Activated T-cell treated with anti-CD3 and anti-CD28 coated beads, Interleukin-2, amount 50 U/mL, for 48 hours (primary cell): ENCODE data around the gene EDDM13.
A peak's percentile ranks its signal among the peaks of the same experiment; 100 is the strongest.
"Not testable (repeated sequence)": the region's sequence is repeated elsewhere in the genome, so short reads cannot be mapped to it uniquely, and the experiment has no call there.

Experiments used
- DNase-seq, 2 experiments: peaks; one replicate each; pipeline ENCODE4 v3.0.0-alpha.2; 2020

Gene EDDM13

GRCh38 chr19:56295531-56296455, 23.2 kb downstream of the EDDM13 start:
- no peak for DNase-seq

GRCh38 chr19:56297010-56297409, 24.5 kb downstream of the EDDM13 start:
- no peak for DNase-seq

GRCh38 chr19:56299688-56300087, 27.1 kb downstream of the EDDM13 start:
- DNase-seq, result no peak

GRCh38 chr19:56301155-56301554, 28.6 kb downstream of the EDDM13 start:
- DNase-seq, result no peak

GRCh38 chr19:56301886-56302620, 29.5 kb downstream of the EDDM13 start:
- DNase-seq, result peak; percentile 17 to 18

GRCh38 chr19:56304243-56304642, 31.7 kb downstream of the EDDM13 start:
- no peak for DNase-seq

GRCh38 chr19:56306016-56306415, 33.5 kb downstream of the EDDM13 start:
- DNase-seq, result no peak

- DNase-seq, result not testable (repeated sequence)
These were observed 34.5 kb downstream of the EDDM13 start for GRCh38 chr19:56307062-56307461.

GRCh38 chr19:56308792-56309191, 36.2 kb downstream of the EDDM13 start:
- DNase-seq, result no peak

- DNase-seq, result peak; percentile 79 to 81
These were observed 37.1 kb downstream of the EDDM13 start for GRCh38 chr19:56309511-56310185.

- no peak for DNase-seq
These were observed 37.9 kb downstream of the EDDM13 start for GRCh38 chr19:56310462-56310861.

GRCh38 chr19:56312342-56312741, 39.8 kb downstream of the EDDM13 start:
- DNase-seq, result no peak

- DNase-seq, result peak; percentile 24 to 33
These were observed 40.5 kb downstream of the EDDM13 start for GRCh38 chr19:56312787-56313657.

GRCh38 chr19:56314018-56314380, 41.5 kb downstream of the EDDM13 start:
- DNase-seq, result no peak

GRCh38 chr19:56314381-56315076, 42.0 kb downstream of the EDDM13 start, which contains the start of gene ZSCAN5A:
Gene ZSCAN5A, minus strand, starts transcription at chr19:56314839. Its CDS starts 89,793 bp downstream, at chr19:56225046.
- peak; percentile 97 to 98 for DNase-seq

- DNase-seq, result peak; percentile 91 to 92
These were observed 42.7 kb downstream of the EDDM13 start for GRCh38 chr19:56315077-56315828.

GRCh38 chr19:56316728-56317127, 44.2 kb downstream of the EDDM13 start:
- DNase-seq, result no peak

GRCh38 chr19:56317749-56318148, 45.2 kb downstream of the EDDM13 start:
- DNase-seq, result no peak

- no peak for DNase-seq
These were observed 47.4 kb downstream of the EDDM13 start for GRCh38 chr19:56319991-56320390.

GRCh38 chr19:56321254-56321988, 48.9 kb downstream of the EDDM13 start:
- DNase-seq, result no peak
